ELR (cell line): ENCODE data around the gene C1QTNF1.
A peak's percentile ranks its signal among the peaks of the same experiment; 100 is the strongest.

Experiments used
- DNase-seq: peaks from one replicate; pipeline ENCODE4 v3.0.0-alpha.2; 2015; ENCODE audit warnings: low read depth

Gene C1QTNF1

GRCh38 chr17:78993241-78993956, 30.6 kb upstream of the C1QTNF1 start:
- DNase-seq: peak; percentile 71

DNA sequence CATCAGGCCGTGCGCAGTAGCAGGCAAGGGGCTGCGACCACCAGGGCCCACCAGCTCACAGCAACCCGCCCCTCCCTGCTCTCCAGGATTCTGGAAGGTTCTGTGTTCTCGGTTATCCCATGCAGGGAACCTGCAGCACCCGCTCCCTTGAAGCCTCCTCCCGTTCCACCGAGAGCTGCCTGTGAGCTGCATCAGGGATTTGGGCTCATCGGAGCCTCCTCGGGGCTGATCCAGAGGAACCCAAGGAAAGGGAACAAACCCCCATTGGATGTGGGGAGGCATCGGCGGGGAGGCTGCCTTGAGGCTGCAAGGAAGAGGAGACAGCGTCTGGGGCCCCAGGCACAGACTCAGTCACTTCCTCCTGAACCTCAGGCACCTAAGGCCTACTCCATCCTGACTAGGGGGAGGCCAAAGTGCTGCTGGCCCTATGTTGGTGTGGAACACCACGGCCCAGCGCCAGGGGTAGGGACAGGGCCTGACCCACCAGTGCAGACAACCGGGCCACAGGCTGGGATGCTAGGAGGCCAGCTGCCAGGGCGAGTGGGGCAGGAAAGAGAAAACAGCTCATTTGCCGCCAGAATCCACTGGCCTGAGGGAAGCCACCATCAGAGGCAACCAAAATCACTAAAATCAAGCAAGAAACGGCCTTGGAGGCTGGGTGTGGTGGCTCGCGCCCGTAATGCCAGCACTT, 29.8 kb upstream of the C1QTNF1 start:
- no peak for DNase-seq

DNA sequence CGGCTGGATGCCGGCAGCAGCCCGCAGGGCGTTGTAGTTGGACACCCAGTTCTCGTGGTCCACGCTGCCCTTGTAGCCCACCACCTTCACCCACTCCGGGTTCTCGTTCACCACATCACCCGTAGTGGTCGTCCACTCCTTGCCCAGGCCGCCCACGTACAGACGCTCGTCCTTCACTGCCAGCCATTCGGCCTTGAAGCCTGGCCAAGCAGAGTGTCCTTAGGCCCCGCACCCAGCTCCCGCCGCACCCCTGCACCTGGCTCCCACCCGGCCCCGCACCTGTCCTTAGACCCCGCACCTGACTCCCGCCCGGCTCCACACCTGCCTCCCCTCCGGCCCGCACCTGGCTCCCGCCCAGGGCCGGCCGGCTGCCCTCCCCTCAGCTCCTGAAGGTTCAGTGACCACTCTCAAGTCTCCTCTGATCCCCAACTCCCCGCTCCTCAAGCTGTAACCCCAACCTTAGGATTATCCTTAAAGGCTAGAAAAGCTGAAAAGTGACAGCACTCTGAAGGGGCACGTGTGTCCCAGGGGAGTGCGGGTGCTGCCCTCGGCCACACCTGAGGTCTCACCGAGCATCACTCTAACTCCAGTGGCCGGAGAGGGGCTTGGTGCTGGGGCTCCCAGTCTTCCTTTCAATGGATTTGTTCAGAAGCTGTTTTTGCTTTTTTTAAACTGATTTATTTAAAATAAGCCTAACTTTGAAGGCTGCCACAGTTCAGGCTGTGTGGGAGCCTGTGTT, 28.8 kb upstream of the C1QTNF1 start:
- no peak for DNase-seq

DNA sequence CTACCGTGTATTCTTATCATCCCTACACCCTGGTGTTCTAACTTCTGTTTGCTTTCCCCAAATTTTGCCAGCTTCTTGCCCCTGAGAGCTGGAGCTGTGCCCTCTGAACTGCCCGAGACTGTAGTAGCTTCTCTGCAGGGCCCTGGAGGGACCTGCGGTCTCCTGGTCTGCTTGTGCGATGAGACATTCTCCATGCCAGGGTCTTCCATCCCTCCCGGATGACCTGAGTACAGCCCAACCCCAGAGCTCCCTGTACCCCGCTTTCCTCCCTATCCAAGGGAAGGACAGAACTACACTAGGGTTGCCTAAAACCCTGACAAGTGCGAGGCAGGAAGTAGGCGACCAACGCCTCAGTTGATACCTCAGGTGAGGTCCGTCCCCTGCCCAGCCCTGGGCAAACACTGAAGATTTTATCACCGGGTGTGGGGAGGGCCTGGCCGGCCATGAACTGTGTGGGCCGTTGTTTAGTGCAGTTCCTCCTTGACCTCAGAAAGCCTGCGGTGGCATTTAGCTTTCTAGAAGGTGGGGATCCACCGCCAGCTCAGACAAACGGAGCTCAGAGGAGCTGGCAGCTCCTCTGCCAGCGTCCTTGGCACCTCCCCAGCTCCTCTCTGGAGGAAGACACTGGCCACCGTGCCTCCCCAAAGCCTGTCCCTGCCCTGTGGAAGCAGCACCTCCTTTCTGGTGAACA, 28.1 kb upstream of the C1QTNF1 start:
- DNase-seq: no peak

DNA sequence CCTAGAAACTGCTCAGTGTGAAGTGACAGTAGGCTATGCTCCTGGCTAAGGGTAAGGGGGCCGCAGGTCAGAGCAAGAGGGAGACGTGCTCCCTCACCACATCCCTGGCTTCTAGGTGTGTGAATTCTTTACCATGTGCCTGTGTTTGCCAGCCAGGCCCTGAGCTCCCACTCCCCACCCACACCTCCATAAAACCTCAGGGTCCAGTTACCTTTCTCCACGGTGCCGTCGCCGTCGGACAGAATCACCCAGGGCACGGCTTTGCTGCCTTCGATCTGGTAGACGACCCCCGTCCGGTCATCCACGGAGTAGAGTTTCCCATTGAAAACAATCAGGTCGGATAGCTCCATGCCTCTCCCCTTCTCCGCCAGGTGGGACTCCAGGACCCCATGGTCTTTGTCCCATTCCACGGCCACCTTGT, 27.2 kb upstream of the C1QTNF1 start:
- DNase-seq: no peak

GRCh38 chr17:78997231-78997741, 26.7 kb upstream of the C1QTNF1 start:
- no peak for DNase-seq

- DNase-seq: no peak
Measured at GRCh38 chr17:78997881-78998280, 26.1 kb upstream of the C1QTNF1 start.

DNA sequence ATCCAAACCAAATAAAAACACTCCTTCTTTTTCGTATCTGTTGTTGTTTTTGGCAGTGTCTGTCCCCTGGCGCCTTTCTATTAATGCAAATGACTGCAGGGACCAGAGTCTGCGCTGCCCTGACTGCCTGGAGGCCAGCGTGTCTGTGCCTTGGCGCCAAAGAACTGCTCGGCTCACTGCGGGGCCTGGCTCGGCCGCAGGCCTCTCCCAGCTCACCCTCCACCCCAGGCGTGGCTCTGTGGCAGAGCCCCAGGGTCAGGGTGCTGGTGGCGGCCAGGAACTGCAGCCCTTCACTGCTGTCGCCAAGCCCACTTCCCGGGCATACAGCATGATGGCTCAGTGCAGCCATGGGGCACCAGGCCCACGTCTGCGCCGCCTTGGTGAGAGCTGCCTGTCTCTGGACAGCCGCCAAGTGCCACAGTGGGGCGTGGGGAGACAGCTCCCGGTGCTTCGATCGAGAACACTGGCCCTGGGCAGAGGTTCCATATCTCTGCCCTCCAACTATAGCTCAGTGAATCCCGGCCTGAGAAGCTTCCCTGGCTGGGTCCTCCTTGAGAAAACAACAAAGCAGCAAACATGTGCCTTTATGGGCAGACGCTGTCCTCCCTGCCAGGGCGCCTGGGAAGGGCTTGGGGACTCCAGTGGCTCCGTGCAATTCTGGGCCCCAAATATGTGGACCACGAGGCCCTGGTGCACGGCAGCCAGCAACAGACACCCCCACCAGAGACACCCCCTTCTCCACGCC, 25.5 kb upstream of the C1QTNF1 start:
- no peak for DNase-seq

GRCh38 chr17:78999056-78999768, 24.8 kb upstream of the C1QTNF1 start:
- DNase-seq: no peak

DNA sequence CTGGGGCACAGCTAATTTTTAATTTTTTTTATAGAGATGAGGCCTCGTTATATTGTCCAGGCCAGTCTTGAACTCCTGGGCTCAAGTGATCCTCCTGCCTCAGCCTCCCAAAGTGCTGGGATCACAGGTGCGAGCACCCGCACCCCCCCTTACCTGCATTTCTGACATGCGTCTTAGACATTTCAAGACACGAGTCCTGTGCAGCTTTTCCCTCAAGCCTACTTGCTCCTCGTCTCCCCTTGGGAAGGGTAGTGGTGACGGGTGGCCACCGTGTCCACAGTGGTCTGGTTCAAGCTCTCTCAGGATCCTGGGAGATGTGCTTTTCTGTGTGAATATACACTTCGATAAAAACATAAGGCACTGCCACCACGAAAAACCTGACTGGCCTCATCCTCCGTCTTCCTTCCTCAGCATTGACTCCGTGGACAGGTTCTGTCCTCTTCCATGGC, 24.0 kb upstream of the C1QTNF1 start:
- DNase-seq: no peak

DNA sequence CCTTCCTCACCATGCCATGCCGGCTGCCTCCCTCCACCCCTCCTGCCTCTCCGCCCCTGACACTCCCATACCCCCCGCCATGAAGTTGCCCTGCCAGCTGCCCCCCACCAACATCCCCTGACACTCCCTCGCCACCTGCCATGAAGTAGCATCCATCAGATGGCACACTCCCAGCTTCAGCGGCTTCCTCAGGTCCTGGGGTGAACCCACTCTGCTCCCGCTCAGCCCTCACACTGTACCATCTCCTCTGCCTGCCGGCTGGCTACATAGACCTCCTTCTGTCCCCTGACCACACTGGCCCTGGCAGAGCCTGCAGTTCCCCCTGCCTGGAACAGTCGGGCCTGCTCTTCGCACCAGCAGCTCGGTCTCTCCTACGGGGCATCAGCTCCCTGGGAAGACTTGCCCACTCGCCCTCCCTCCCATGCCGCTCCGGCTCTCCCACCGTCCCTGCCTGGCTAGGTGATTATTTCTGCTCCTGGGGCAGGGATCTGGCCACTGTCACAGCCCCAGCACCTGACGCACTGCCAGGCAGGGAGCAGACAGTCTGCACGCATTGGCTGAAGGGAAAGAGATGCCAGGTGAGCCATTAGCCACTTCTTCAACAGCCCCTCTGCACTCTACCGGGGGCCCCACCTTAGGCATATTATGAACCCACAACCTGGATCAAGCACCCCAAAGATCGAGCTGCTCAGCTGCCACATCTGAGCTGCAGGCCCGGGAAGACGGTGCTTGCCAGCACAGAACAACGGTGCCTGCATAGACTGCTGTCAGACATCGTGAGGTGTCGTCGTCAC, 23.4 kb upstream of the C1QTNF1 start:
- DNase-seq: no peak

DNA sequence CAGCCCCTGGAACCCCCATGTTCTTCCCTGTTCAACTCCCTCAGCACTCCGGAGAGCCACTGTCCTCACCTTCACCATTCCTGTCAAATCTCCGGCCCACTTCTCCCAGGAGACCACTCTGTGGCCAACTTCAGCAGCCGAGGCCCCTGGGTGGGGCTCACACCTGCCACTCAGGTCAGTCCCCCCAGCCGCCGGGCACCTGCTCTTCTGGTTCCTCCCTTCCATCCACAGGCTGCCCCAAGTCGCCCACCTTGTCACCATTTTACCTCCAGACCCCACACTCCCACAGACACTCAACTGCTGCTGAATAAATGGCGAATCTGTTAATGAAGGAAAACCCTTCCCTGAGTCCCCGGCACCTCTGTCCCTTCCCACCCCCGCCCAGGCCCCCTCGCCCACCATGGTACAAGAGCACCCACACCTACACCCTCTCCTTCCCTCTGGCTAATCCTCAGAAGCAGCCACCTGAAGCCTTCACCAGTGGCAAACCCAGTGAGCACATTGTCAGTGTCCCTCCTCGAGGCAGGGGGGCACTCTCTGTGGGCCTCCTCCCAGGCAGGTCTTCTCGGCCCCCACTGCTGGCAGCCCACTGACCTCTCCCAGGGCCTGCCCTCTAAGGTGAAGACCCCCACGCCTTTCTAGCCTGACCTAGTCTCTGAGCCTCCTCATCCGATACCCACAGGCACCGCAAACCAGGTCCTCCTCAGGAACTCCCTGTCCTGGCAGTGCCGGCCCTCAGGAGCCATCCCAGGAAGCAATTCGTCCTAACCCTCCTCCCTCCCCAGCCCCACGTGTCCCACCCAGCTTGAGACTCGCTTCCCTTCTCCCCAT, 22.6 kb upstream of the C1QTNF1 start:
- DNase-seq: no peak

- no peak for DNase-seq
Measured at GRCh38 chr17:79002291-79002690, 21.7 kb upstream of the C1QTNF1 start.

- DNase-seq: no peak
Measured at GRCh38 chr17:79002796-79003593, 21.0 kb upstream of the C1QTNF1 start.

DNA sequence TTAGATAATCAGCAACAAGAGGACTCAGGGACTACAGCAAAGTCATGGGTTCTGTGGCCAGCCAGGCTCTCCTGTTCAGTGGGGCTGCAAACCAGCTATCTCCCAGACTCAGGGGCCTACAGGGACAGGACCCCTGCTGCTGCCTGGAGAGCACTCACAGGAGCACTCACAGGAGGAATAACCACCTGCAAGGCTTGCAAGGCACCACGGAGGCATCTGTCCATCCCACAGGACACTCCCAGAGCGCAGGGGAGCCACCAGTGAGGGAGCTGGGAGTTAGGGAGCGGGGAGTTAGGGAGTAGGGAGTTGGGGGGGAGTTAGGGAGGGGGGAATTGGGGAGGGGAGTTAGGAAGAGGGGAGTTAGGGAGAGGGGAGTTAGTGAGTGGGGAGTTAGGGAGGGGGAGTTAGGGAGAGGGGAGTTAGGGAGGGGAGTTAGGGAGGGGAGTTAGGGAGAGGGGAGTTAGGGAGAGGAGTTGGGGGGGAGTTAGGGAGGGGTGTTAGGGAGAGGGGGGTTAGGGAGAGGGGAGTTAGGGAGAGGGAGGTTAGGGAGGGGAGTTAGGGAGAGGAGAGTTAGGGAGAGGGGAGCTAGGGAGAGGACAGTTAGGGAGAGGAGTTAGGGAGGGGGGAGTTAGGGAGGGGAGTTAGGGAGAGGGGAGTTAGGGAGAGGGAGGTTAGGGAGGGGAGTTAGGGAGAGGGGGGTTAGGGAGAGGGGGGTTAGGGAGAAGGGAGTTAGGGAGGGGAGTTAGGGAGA, 20.1 kb upstream of the C1QTNF1 start:
- no peak for DNase-seq

- no peak for DNase-seq
Measured at GRCh38 chr17:79005063-79005861, 18.7 kb upstream of the C1QTNF1 start.

GRCh38 chr17:79006046-79006445, 17.9 kb upstream of the C1QTNF1 start:
- DNase-seq: no peak
